H1 (cell line): ENCODE results near the gene NLRC5. TPM values are rescaled to one million over a fixed set of nuclear protein-coding genes. Genes with fewer than 3 reads are reported as not detected.

Experiments
- CTCF ChIA-PET: fragments of 300-600 bp; sonication (Branson Sonifier 250); formaldehyde crosslinking; loops from one replicate; lab custom pipeline; 2021; ENCODE audit not compliant: partially characterized antibody; lab: Charles Lee
- POLR2A ChIA-PET: fragments of 300-600 bp; sonication (Branson Sonifier 250); formaldehyde crosslinking; loops from one replicate; lab custom pipeline; 2021; ENCODE audit warnings: inconsistent platforms; ENCODE audit not compliant: partially characterized antibody; lab: Charles Lee
- DNase-seq, 2 experiments: peaks; one replicate each; pipeline versions ENCODE4 v3.0.0 to v3.0.0-alpha.2; 2010 to 2022; ENCODE audit warnings: low spot score in 2 of 2, low read depth in 1 of 2, mixed read lengths in 1 of 2
- FAIRE-seq: peaks from 2 replicates; lab custom pipeline; 2011; peaks lifted over from hg19 to GRCh38; lab: Jason Lieb, UNC
- H2AFZ ChIP-seq: 2 replicates; pipeline ENCODE4 v1.8.1; 2012; ENCODE audit warnings: low read length, inconsistent platforms
- H2AK5ac ChIP-seq: 2 replicates; pipeline ENCODE4 v1.6.1; 2013; ENCODE audit warnings: low read depth, low read length
- H2BK120ac ChIP-seq: replicated peaks from 2 replicates; pipeline ENCODE3; 2013; ENCODE audit warnings: low read depth, low read length, inconsistent platforms
- H2BK12ac ChIP-seq: 2 replicates; pipeline ENCODE4 v1.6.1; 2013; ENCODE audit warnings: low read depth, low read length
- H2BK15ac ChIP-seq: 2 replicates; pipeline ENCODE4 v1.6.1; 2013; ENCODE audit warnings: low read length
- H2BK20ac ChIP-seq: 2 replicates; pipeline ENCODE4 v1.6.1; 2013; ENCODE audit warnings: low read length
- H2BK5ac ChIP-seq: 2 replicates; pipeline ENCODE4 v1.6.1; 2013; ENCODE audit warnings: low read depth, low read length
- H3K14ac ChIP-seq: 2 replicates; pipeline ENCODE4 v1.6.1; 2013; ENCODE audit warnings: inconsistent platforms; ENCODE audit not compliant: insufficient read length
- H3K18ac ChIP-seq: 2 replicates; pipeline ENCODE4 v1.6.1; 2013; ENCODE audit warnings: low read length; ENCODE audit errors: extremely low read depth
- H3K23ac ChIP-seq: 2 replicates; pipeline ENCODE4 v1.6.1; 2013; ENCODE audit warnings: inconsistent platforms; ENCODE audit not compliant: insufficient read length
- H3K23me2 ChIP-seq: 2 replicates; pipeline ENCODE4 v1.6.1; 2013; ENCODE audit warnings: low read depth, low read length
- H3K27ac ChIP-seq: 2 replicates; pipeline ENCODE4 v1.6.1; 2011; ENCODE audit warnings: low read depth, low read length, inconsistent platforms
- H3K27me3 ChIP-seq, 4 experiments: replicated peaks in 1 of 4; 1 replicate in 1 of 4; 2 replicates in 3 of 4; pipeline versions ENCODE4 v1.6.1 to v1.8.1; 2011 to 2013; ENCODE audit warnings: low read length in 3 of 4, mild to moderate bottlenecking in 3 of 4, inconsistent platforms in 2 of 4, mixed read lengths in 2 of 4, moderate library complexity in 1 of 4; ENCODE audit not compliant: control insufficient read depth in 3 of 4, insufficient read depth in 3 of 4; ENCODE audit errors: extremely low read depth in 1 of 4
- H3K36me3 ChIP-seq, 4 experiments: 2 replicates each; pipeline versions ENCODE4 v1.6.1 to v1.8.1; 2011 to 2013; ENCODE audit warnings: mild to moderate bottlenecking in 4 of 4, low read length in 3 of 4, moderate library complexity in 2 of 4, control low read depth in 1 of 4, inconsistent platforms in 1 of 4; ENCODE audit not compliant: insufficient read depth in 4 of 4, control insufficient read depth in 2 of 4
- H3K4ac ChIP-seq: replicated peaks from 2 replicates; pipeline ENCODE3; 2013; ENCODE audit warnings: low read length, low read depth, mixed read lengths, inconsistent platforms; ENCODE audit not compliant: insufficient read length
- H3K4me1 ChIP-seq, 4 experiments: replicated peaks in 1 of 4; 1 replicate in 1 of 4; 2 replicates in 3 of 4; pipeline versions ENCODE4 v1.6.1 to v1.8.1; 2011 to 2013; ENCODE audit warnings: low read length in 3 of 4, inconsistent platforms in 2 of 4, mixed read lengths in 1 of 4; ENCODE audit not compliant: insufficient read depth in 4 of 4, control insufficient read depth in 3 of 4
- H3K4me2 ChIP-seq, 2 experiments: 2 replicates each; pipeline versions ENCODE4 v1.6.1 to v1.8.1; 2011 to 2013; ENCODE audit warnings: low read depth in 2 of 2, low read length in 2 of 2, control low read depth in 1 of 2, inconsistent platforms in 1 of 2, mild to moderate bottlenecking in 1 of 2; ENCODE audit not compliant: insufficient read depth in 1 of 2
- H3K4me3 ChIP-seq, 4 experiments: fragments of 200-600, 300-600 bp in 1 of 4; sonication (generic), shearing (Covaris generic), sonication (Bioruptor Twin) in 1 of 4; 2 replicates each; pipeline versions ENCODE4 v1.5.1 to v1.8.1; 2011 to 2016; ENCODE audit warnings: low read length in 4 of 4, low read depth in 3 of 4, control low read depth in 2 of 4, inconsistent platforms in 2 of 4, mild to moderate bottlenecking in 2 of 4, mixed read lengths in 1 of 4, moderate library complexity in 1 of 4; ENCODE audit not compliant: insufficient read depth in 2 of 4; ENCODE audit errors: extremely low read depth in 1 of 4
- H3K56ac ChIP-seq: replicated peaks from 2 replicates; pipeline ENCODE3; 2013; ENCODE audit warnings: low read depth, mild to moderate bottlenecking, mixed read lengths, low read length, inconsistent platforms; ENCODE audit not compliant: insufficient read length
- H3K79me1 ChIP-seq: 2 replicates; pipeline ENCODE4 v1.6.1; 2013; ENCODE audit warnings: low read depth, low read length, control low read depth
- H3K79me2 ChIP-seq, 2 experiments: 2 replicates each; pipeline versions ENCODE4 v1.6.1 to v1.8.1; 2012 to 2013; ENCODE audit warnings: low read length in 2 of 2, mild to moderate bottlenecking in 2 of 2, inconsistent platforms in 1 of 2; ENCODE audit not compliant: insufficient read depth in 2 of 2, control insufficient read depth in 1 of 2
- H3K9ac ChIP-seq, 4 experiments: replicated peaks in 1 of 4; 1 replicate in 1 of 4; 2 replicates in 3 of 4; pipeline versions ENCODE4 v1.6.1 to v1.8.1; 2011 to 2013; ENCODE audit warnings: low read depth in 3 of 4, low read length in 3 of 4, control low read depth in 2 of 4, mild to moderate bottlenecking in 2 of 4, moderate library complexity in 2 of 4, inconsistent platforms in 1 of 4; ENCODE audit errors: extremely low read depth in 1 of 4
- H3K9me3 ChIP-seq, 2 experiments: 2 replicates each; pipeline versions ENCODE4 v1.6.1 to v1.8.1; 2012 to 2013; ENCODE audit warnings: mild to moderate bottlenecking in 2 of 2, moderate library complexity in 2 of 2, control low read depth in 1 of 2, inconsistent platforms in 1 of 2, low read depth in 1 of 2, low read length in 1 of 2, mixed read lengths in 1 of 2; ENCODE audit not compliant: insufficient read depth in 2 of 2
- H4K20me1 ChIP-seq, 2 experiments: replicated peaks in 1 of 2; 2 replicates each; pipeline versions ENCODE3 to v1.8.1; 2011 to 2013; ENCODE audit warnings: inconsistent platforms in 2 of 2, low read length in 2 of 2, mild to moderate bottlenecking in 1 of 2; ENCODE audit not compliant: insufficient read depth in 2 of 2, control insufficient read depth in 1 of 2
- H4K5ac ChIP-seq: 2 replicates; pipeline ENCODE4 v1.6.1; 2013; ENCODE audit warnings: low read length, low read depth, mixed read lengths, inconsistent platforms; ENCODE audit not compliant: insufficient read length
- H4K8ac ChIP-seq: 2 replicates; pipeline ENCODE4 v1.8.0; 2013; ENCODE audit warnings: mild to moderate bottlenecking, moderate library complexity, low read length, inconsistent platforms; ENCODE audit not compliant: insufficient read depth; ENCODE audit errors: extremely low read depth
- H4K91ac ChIP-seq: replicated peaks from 2 replicates; pipeline ENCODE3; 2013; ENCODE audit warnings: low read length, mixed read lengths, inconsistent platforms; ENCODE audit not compliant: insufficient read length
- BACH1 ChIP-seq: IDR thresholded peaks from 2 replicates; pipeline ENCODE4 v1.6.1; 2012; ENCODE audit warnings: low read length, improper control_type of control experiment
- BCL11A ChIP-seq, 2 experiments: IDR thresholded peaks; one replicate each; pipeline ENCODE4 v1.6.1; 2011; ENCODE audit warnings: low read depth in 2 of 2, low read length in 2 of 2, mild to moderate bottlenecking in 2 of 2
- CHD1 ChIP-seq: IDR thresholded peaks from 2 replicates; pipeline ENCODE4 v1.6.1; 2012; ENCODE audit warnings: low read depth, low read length, improper control_type of control experiment
- JUN ChIP-seq: IDR thresholded peaks from 2 replicates; pipeline ENCODE4 v1.6.1; 2011; ENCODE audit warnings: low read depth, mild to moderate bottlenecking, improper control_type of control experiment, low read length
- MAFK ChIP-seq: IDR thresholded peaks from 2 replicates; pipeline ENCODE4 v1.6.1; 2012; ENCODE audit warnings: low read depth, mild to moderate bottlenecking, improper control_type of control experiment, low read length
- NRF1 ChIP-seq: IDR thresholded peaks from 2 replicates; pipeline ENCODE4 v1.6.1; 2011; ENCODE audit warnings: mild to moderate bottlenecking, low read depth, low read length, improper control_type of control experiment
- SAP30 ChIP-seq: fragments of 300-600 bp; sonication (generic); IDR thresholded peaks from 2 replicates; pipeline ENCODE4 v1.7.1; 2012; ENCODE audit warnings: low read length, moderate library complexity, mild to moderate bottlenecking, inconsistent platforms; ENCODE audit not compliant: insufficient read depth, insufficient replicate concordance
- YY1 ChIP-seq: IDR thresholded peaks from 2 replicates; pipeline ENCODE4 v1.6.1; 2011; ENCODE audit warnings: low read depth, mild to moderate bottlenecking, low read length
- WGBS, 2 experiments: shearing (Covaris generic) in 1 of 2; methylation state at CpG; one replicate each; pipeline versions ENCODE4 v1.1.6 to v1.1.7; 2013 to 2015; ENCODE audit warnings: low lambda C conversion rate in 2 of 2, mixed read lengths in 2 of 2, inconsistent platforms in 1 of 2, low coverage in 1 of 2, missing lambda C conversion rate in 1 of 2; ENCODE audit not compliant: insufficient replicate concordance in 2 of 2, insufficient coverage in 1 of 2, insufficient read length in 1 of 2; ENCODE audit errors: extremely low coverage in 1 of 2, missing lambda C conversion rate in 1 of 2; 5-methylcytosine and 5-hydroxymethylcytosine counted together
- polyA plus RNA-seq, 7 experiments: library from polyadenylated mRNA; depleted of rRNA in 3 of 7; stranded (reverse) in 5 of 7; unstranded in 2 of 7; fragments of >200 nt in 5 of 7; fragments of 200-250 nt in 2 of 7; gene quantifications; 1 replicate in 5 of 7; 2 replicates in 1 of 7; 4 replicates in 1 of 7; pipeline versions ENCODE4 v1.2.1 to v1.2.3, GENCODE V29; 2011 to 2013; ENCODE audit warnings: missing spikeins in 2 of 7, mixed read lengths in 2 of 7
- total RNA-seq: library from RNA; stranded (reverse); fragmentation: NEBNext Ultra II Directional; extraction: Animal tissue kit (Norgen Biotek cat#: 25700); gene quantifications from 2 replicates; pipeline ENCODE4 v1.2.1, GENCODE V29; 2021

The NLRC5 gene
- total and polyA plus RNA-seq, 2 of the 8 experiments (the other 6 are each of a cell fraction or from before 2014, with no cell fraction given): 2.2 to 3.2 TPM

DNA sequence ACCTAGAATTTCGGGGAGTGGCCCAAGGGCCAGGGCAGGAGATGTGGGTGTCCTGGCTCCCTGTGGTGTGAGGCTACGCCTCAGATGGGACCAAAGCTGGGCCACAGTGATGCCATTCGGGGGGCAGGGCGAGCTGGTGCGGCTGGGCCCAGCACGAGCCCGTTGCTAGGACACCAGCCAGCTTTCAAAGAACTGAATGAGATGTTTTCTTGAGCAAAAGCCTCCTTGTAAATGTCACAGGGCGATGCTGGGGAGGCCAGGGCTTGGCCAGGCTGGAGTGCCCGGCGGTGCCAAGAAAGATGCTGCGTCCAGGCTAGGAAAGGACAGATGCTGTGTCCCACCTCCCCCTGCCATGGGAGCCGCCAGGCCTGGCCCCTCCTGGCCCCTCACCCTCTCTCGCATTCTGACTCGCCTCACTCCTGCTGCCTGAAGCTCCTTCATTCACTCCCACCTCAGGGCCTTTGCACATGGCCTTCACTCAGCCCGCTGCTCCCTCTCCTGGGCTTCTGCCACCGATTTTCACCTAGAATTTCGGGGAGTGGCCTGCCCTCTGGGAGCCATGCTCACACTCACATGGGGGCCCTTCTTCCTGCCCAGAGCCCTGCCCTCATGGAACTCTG, 142.1 kb downstream of the NLRC5 start:
- H3K79me2 ChIP-seq: no peaks in the 10 kb centered on the region
- WGBS, 2 experiments: 80% methylated on average over 16 of the region's 17 CpGs; no CpG with 5 or more reads in 1 of the 2 experiments
- no peak overlapping the region for H2BK20ac ChIP-seq
- H2AFZ ChIP-seq: no peak overlapping the region
- no peaks in the 10 kb centered on the region for H3K9me3 ChIP-seq
- no peak overlapping the region for H3K14ac ChIP-seq
- no peaks in the 10 kb centered on the region for H3K79me1 ChIP-seq
- H3K4me2 ChIP-seq: no peak overlapping the region
- FAIRE-seq (no peak), DNase-seq (no peak)
- no peak overlapping the region for H3K27ac ChIP-seq
- no peak overlapping the region for H3K4me3 ChIP-seq
- no peak overlapping the region for H4K91ac ChIP-seq
- H3K4ac ChIP-seq: no peak overlapping the region
- H2BK120ac ChIP-seq: no peak overlapping the region
- no peak overlapping the region for H2BK5ac ChIP-seq
- no peak overlapping the region for H2BK12ac ChIP-seq
- no peaks in the 10 kb centered on the region for H3K23me2 ChIP-seq
- no peak overlapping the region for H2AK5ac ChIP-seq
- H4K20me1 ChIP-seq: no peaks in the 10 kb centered on the region
- H3K56ac ChIP-seq: no peak overlapping the region
- TF ChIP-seq SAP30 (no peak), CHD1 (no peak), YY1 (no peak), JUN (no peak), BACH1 (no peak), BCL11A (IDR thresholded peaks at IDR 0.05; ENCODE audit: low read depth in 2 of 2, low read length in 2 of 2) (no peak), MAFK (no peak), NRF1 (no peak)
- H3K27me3 ChIP-seq: no peaks in the 10 kb centered on the region
- no peak overlapping the region for H3K9ac ChIP-seq
- CTCF ChIA-PET: interaction anchor here (1.9 kb wide), 1 partner anchor 47 kb away, joined by 5 read pairs; no protein-coding TSS in a partner anchor
- H3K23ac ChIP-seq: no peak overlapping the region
- no peak overlapping the region for H4K8ac ChIP-seq
- H3K4me1 ChIP-seq: peaks cover 0 to 5% (median 2%) of the 10 kb centered on the region in 4 experiments; a peak in 3 of 7 replicates
- no peak overlapping the region; the same call in 1 of the 2 replicates for H3K18ac ChIP-seq
- no peak overlapping the region for H2BK15ac ChIP-seq
- no peak overlapping the region for H4K5ac ChIP-seq
- no peaks in the 10 kb centered on the region for H3K36me3 ChIP-seq
- POLR2A ChIA-PET: interaction anchor here (1.2 to 1.8 kb wide), 2 partner anchors 10 to 11 kb away, joined by 4 to 5 read pairs; no protein-coding TSS in a partner anchor
